Measurements from ENCODE around the gene SUCO. TPM values are rescaled to one million over a fixed set of nuclear protein-coding genes. Genes with fewer than 3 reads are reported as not detected.
A peak's percentile ranks its signal among the peaks of the same experiment; 100 is the strongest.

The SUCO gene
- total and polyA plus RNA-seq, 2 experiments from 2014 or later, result 18.0 to 49.8 TPM

DNA sequence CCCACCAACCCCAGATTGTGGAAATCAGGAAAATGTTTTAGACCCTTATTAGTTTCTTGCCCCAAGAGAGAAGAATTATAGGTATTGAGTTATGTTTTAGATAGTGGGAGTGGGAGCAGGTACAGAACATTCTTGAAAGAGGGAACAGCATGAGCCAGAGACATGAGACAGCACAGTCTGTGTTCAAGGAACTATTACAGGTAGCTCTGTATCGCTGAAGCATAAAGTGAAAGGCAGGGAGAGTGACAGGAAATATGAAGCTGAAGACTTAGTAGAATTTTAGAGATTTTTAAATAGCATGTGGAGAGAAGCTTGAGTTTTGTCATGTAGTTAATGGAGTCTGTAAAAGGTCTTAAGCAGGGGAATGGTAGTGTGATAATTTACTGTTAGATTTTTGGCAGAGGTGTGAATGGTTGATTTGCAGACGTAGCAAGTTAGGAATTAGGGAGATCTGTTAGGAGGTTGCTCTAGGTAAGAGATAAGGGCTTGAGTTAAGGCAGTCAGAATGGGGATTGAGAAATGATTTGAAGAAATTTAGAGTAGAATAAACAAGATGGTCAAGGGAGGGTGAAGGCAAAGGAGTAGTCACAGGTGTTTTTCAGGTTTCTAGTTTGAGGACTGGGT, 11.6 kb downstream of the SUCO start:
- Histone ChIP-seq H3K79me2 (replicated peaks; ENCODE audit: insufficient read depth) (peaks cover 100% of the 10 kb centered on the region), H3K4me1 (ENCODE audit: insufficient read depth) (peaks cover 59% of the 10 kb centered on the region), H3K27ac (ENCODE audit: low read depth) (no peak overlapping the region), H3F3A (replicated peaks; ENCODE audit: low read depth) (no peaks in the 10 kb centered on the region), H3K9me2 (ENCODE audit: insufficient read depth) (no peaks in the 10 kb centered on the region), H3K4me3 (no peak overlapping the region), H4K20me1 (replicated peaks; ENCODE audit: insufficient read depth) (peaks cover 25% of the 10 kb centered on the region), H3K27me3 (ENCODE audit: insufficient read depth) (no peaks in the 10 kb centered on the region), H2AFZ (no peak overlapping the region), H3K36me3 (ENCODE audit: insufficient read depth) (no peaks in the 10 kb centered on the region), H3K4me2 (no peak overlapping the region)
- no peak overlapping the region for H3K27ac Mint-ChIP-seq
- peak; percentile 31 for ATAC-seq
- no peak for DNase-seq (ENCODE audit: low spot score)
- no peaks in the 10 kb centered on the region for H3K36me3 Mint-ChIP-seq (ENCODE audit: low read depth)
- TF ChIP-seq, protein P1, sequence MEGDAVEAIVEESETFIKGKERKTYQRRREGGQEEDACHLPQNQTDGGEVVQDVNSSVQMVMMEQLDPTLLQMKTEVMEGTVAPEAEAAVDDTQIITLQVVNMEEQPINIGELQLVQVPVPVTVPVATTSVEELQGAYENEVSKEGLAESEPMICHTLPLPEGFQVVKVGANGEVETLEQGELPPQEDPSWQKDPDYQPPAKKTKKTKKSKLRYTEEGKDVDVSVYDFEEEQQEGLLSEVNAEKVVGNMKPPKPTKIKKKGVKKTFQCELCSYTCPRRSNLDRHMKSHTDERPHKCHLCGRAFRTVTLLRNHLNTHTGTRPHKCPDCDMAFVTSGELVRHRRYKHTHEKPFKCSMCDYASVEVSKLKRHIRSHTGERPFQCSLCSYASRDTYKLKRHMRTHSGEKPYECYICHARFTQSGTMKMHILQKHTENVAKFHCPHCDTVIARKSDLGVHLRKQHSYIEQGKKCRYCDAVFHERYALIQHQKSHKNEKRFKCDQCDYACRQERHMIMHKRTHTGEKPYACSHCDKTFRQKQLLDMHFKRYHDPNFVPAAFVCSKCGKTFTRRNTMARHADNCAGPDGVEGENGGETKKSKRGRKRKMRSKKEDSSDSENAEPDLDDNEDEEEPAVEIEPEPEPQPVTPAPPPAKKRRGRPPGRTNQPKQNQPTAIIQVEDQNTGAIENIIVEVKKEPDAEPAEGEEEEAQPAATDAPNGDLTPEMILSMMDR (conservative IDR thresholded peaks at IDR 0.05; ENCODE audit: low read depth in 2 of 2), result no peak
- no peak for TF ChIP-seq ZNF331 (CRISPR knock-in tag; IDR thresholded peaks at IDR 0.05; ENCODE audit: low read depth)
- H3K4me1 Mint-ChIP-seq, result peaks cover 42% of the 10 kb centered on the region
- H3K9me3 Mint-ChIP-seq, result no peaks in the 10 kb centered on the region
- no peaks in the 10 kb centered on the region for H3K27me3 Mint-ChIP-seq (ENCODE audit: insufficient read depth, low read depth, poor library complexity)
- H3K4me3 Mint-ChIP-seq, result no peak overlapping the region

DNA sequence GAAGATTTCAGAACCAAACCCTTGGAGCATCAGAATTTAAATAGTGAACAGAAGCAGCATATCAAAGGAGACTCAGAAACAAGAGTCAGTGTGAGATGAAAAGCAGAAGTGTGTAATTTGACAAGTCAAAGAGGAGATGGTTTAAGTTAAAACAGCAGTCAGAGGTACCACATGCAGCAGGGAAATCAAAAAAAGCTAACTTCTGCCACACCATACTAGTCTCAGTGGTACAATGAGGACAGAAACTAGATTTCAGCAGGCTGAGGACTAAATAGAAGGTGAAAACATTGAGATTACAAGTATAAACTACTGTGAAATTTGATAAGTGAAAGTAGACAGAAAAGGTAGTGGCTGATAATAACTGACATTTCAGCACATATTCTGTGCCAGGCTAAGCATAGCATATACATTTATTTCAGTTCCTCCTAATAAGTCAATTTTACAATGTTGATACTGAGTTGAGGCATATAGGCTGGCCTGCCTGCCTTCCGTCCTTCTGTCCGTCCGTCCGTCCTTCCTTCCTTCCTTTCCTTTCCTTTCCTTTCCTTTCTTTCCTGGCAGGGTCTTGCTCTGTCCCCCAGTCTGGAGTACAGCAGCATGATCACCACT, 12.6 kb downstream of the SUCO start:
- Histone ChIP-seq H3K27me3 (ENCODE audit: insufficient read depth) (no peaks in the 10 kb centered on the region), H3K27ac (ENCODE audit: low read depth) (no peak overlapping the region), H3K4me1 (ENCODE audit: insufficient read depth) (peaks cover 57% of the 10 kb centered on the region), H2AFZ (no peak overlapping the region), H3K79me2 (replicated peaks; ENCODE audit: insufficient read depth) (peaks cover 100% of the 10 kb centered on the region), H4K20me1 (replicated peaks; ENCODE audit: insufficient read depth) (peaks cover 26% of the 10 kb centered on the region), H3K4me3 (no peak overlapping the region), H3K4me2 (no peak overlapping the region), H3F3A (replicated peaks; ENCODE audit: low read depth) (no peaks in the 10 kb centered on the region), H3K9me2 (ENCODE audit: insufficient read depth) (no peaks in the 10 kb centered on the region), H3K36me3 (ENCODE audit: insufficient read depth) (no peaks in the 10 kb centered on the region)
- Mint-ChIP-seq H3K4me3 (no peak overlapping the region), H3K27me3 (ENCODE audit: insufficient read depth, low read depth, poor library complexity) (no peaks in the 10 kb centered on the region), H3K9me3 (no peaks in the 10 kb centered on the region), H3K36me3 (ENCODE audit: low read depth) (no peaks in the 10 kb centered on the region), H3K27ac (no peak overlapping the region), H3K4me1 (peaks cover 45% of the 10 kb centered on the region)
- DNase-seq (ENCODE audit: low spot score) (no peak), ATAC-seq (no peak)
- TF ChIP-seq STAT1 (IDR thresholded peaks at IDR 0.05; ENCODE audit: unreplicated experiment), result no peak
- TF ChIP-seq, protein P2, sequence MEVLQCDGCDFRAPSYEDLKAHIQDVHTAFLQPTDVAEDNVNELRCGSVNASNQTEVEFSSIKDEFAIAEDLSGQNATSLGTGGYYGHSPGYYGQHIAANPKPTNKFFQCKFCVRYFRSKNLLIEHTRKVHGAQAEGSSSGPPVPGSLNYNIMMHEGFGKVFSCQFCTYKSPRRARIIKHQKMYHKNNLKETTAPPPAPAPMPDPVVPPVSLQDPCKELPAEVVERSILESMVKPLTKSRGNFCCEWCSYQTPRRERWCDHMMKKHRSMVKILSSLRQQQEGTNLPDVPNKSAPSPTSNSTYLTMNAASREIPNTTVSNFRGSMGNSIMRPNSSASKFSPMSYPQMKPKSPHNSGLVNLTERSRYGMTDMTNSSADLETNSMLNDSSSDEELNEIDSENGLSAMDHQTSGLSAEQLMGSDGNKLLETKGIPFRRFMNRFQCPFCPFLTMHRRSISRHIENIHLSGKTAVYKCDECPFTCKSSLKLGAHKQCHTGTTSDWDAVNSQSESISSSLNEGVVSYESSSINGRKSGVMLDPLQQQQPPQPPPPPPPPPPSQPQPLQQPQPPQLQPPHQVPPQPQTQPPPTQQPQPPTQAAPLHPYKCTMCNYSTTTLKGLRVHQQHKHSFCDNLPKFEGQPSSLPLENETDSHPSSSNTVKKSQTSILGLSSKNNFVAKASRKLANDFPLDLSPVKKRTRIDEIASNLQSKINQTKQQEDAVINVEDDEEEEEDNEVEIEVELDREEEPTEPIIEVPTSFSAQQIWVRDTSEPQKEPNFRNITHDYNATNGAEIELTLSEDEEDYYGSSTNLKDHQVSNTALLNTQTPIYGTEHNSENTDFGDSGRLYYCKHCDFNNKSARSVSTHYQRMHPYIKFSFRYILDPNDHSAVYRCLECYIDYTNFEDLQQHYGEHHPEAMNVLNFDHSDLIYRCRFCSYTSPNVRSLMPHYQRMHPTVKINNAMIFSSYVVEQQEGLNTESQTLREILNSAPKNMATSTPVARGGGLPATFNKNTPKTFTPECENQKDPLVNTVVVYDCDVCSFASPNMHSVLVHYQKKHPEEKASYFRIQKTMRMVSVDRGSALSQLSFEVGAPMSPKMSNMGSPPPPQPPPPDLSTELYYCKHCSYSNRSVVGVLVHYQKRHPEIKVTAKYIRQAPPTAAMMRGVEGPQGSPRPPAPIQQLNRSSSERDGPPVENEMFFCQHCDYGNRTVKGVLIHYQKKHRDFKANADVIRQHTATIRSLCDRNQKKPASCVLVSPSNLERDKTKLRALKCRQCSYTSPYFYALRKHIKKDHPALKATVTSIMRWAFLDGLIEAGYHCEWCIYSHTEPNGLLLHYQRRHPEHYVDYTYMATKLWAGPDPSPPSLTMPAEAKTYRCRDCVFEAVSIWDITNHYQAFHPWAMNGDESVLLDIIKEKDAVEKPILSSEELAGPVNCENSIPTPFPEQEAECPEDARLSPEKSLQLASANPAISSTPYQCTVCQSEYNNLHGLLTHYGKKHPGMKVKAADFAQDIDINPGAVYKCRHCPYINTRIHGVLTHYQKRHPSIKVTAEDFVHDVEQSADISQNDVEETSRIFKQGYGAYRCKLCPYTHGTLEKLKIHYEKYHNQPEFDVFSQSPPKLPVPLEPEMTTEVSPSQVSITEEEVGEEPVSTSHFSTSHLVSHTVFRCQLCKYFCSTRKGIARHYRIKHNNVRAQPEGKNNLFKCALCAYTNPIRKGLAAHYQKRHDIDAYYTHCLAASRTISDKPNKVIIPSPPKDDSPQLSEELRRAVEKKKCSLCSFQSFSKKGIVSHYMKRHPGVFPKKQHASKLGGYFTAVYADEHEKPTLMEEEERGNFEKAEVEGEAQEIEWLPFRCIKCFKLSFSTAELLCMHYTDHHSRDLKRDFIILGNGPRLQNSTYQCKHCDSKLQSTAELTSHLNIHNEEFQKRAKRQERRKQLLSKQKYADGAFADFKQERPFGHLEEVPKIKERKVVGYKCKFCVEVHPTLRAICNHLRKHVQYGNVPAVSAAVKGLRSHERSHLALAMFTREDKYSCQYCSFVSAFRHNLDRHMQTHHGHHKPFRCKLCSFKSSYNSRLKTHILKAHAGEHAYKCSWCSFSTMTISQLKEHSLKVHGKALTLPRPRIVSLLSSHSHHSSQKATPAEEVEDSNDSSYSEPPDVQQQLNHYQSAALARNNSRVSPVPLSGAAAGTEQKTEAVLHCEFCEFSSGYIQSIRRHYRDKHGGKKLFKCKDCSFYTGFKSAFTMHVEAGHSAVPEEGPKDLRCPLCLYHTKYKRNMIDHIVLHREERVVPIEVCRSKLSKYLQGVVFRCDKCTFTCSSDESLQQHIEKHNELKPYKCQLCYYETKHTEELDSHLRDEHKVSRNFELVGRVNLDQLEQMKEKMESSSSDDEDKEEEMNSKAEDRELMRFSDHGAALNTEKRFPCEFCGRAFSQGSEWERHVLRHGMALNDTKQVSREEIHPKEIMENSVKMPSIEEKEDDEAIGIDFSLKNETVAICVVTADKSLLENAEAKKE (CRISPR knock-in tag; IDR thresholded peaks at IDR 0.05), result no peak
- no peak for TF ChIP-seq POLR2AphosphoS5 (IDR thresholded peaks at IDR 0.05; ENCODE audit: low read depth)
- no peak for TF ChIP-seq ZNF114 (CRISPR knock-in tag; IDR thresholded peaks at IDR 0.05)
- TF ChIP-seq, protein P3, sequence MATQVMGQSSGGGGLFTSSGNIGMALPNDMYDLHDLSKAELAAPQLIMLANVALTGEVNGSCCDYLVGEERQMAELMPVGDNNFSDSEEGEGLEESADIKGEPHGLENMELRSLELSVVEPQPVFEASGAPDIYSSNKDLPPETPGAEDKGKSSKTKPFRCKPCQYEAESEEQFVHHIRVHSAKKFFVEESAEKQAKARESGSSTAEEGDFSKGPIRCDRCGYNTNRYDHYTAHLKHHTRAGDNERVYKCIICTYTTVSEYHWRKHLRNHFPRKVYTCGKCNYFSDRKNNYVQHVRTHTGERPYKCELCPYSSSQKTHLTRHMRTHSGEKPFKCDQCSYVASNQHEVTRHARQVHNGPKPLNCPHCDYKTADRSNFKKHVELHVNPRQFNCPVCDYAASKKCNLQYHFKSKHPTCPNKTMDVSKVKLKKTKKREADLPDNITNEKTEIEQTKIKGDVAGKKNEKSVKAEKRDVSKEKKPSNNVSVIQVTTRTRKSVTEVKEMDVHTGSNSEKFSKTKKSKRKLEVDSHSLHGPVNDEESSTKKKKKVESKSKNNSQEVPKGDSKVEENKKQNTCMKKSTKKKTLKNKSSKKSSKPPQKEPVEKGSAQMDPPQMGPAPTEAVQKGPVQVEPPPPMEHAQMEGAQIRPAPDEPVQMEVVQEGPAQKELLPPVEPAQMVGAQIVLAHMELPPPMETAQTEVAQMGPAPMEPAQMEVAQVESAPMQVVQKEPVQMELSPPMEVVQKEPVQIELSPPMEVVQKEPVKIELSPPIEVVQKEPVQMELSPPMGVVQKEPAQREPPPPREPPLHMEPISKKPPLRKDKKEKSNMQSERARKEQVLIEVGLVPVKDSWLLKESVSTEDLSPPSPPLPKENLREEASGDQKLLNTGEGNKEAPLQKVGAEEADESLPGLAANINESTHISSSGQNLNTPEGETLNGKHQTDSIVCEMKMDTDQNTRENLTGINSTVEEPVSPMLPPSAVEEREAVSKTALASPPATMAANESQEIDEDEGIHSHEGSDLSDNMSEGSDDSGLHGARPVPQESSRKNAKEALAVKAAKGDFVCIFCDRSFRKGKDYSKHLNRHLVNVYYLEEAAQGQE (IDR thresholded peaks at IDR 0.05; ENCODE audit: unreplicated experiment), result no peak
